HG02884 (cell line): ENCODE measurements around the gene CHRDL1.
"Not testable (repeated sequence)": the region's sequence is repeated elsewhere in the genome, so short reads cannot be mapped to it uniquely, and the experiment has no call there.

Experiments used
- ATAC-seq: cut with Tn5 transposase; IDR thresholded peaks from one replicate; pipeline ENCODE4 v1.9.1; 2021; ENCODE audit warnings: mild to moderate bottlenecking, moderate library complexity; ENCODE audit not compliant: unreplicated experiment

CHRDL1 gene

GRCh38 chrX:110667706-110668105 is 127.9 kb downstream of the CHRDL1 start:
- ATAC-seq: no peak

- ATAC-seq: peak; percentile 82
Measured at GRCh38 chrX:110665223-110666002, 130.2 kb downstream of the CHRDL1 start.

- no peak for ATAC-seq
Measured at GRCh38 chrX:110657073-110657472, 138.5 kb downstream of the CHRDL1 start.

- ATAC-seq: not testable (repeated sequence)
Measured at GRCh38 chrX:110654280-110654679, 141.3 kb downstream of the CHRDL1 start.

GRCh38 chrX:110646386-110646785 is 149.2 kb downstream of the CHRDL1 start:
- no peak for ATAC-seq
